ENCODE results near the gene OR2H2. TPM values are rescaled to one million over a fixed set of nuclear protein-coding genes. Genes with fewer than 3 reads are reported as not detected.

OR2H2 gene
- total RNA-seq, 8 experiments from 2014 or later: 0.20 to 1.4 (median 0.55) TPM

DNA sequence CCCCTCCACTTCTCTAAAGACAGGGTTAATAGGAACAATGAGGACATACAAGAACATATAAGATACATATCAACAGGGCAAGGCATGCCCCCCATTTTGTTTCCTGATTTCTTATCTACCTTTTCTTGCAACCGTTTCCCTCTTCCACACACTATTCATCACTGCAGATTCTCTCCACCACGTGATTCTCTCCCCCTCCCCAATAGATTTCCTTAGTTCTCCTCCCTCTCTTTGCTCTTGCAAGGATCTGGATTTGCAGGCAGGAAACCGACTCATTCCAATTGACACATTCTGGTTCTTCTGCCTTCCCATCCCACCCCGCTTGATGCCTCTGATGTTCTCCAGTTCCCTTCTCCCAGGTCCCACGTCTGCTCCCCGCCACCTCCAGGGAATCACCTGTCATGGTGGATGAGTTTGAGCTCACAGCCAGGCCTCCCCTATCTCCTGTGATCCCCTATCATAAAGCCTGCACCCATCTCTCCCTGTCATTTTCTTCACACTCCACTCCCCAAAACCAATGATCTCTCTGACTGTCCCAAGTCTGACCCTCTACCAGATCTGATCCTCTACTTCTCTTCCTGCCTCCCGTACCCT, 40.5 kb downstream of the OR2H2 start:
- WGBS, 10 experiments: 13 to 80% (median 48%) methylated on average over 2 to 7 of the region's 7 CpGs; no CpG with 5 or more reads in 2 of the 10 experiments

GRCh38 chr6:29626948-29627754, 42.2 kb downstream of the OR2H2 start:
- H3K4me1 ChIP-seq (replicated peaks in 1 of 2): peaks cover 17 to 18% of the 10 kb centered on the region in 2 donors
- H3K4me3 ChIP-seq: peak overlapping the region; percentile 28 to 48 (median 38)
- in situ Hi-C loops (cut with MboI; ENCODE audit: low pct_unique_long_range_greater_than_20kb in 2 of 9, low sequenced_read_pairs in 9 of 9, unreplicated experiment in 9 of 9): no loop called here
- peak overlapping the region; percentile 17 to 35 for H3K27ac ChIP-seq
- ATAC-seq (replicated peaks in 6 of 8): peak in 2 of 8 experiments; percentile 1 to 2
- WGBS, 10 experiments: 71% methylated on average over 1 of the region's 31 CpGs; no CpG with 5 or more reads in 9 of the 10 experiments

More for the DNA sequence above, 40.5 kb downstream of the OR2H2 start:
- ATAC-seq (replicated peaks in 6 of 8): no peak
- in situ Hi-C loops (cut with MboI; ENCODE audit: low pct_unique_long_range_greater_than_20kb in 2 of 9, low sequenced_read_pairs in 9 of 9, unreplicated experiment in 9 of 9): no loop called here
- no peak overlapping the region for H3K27ac ChIP-seq
- H3K4me1 ChIP-seq (replicated peaks in 1 of 2): peaks cover 8% of the 10 kb centered on the region in 2 donors
- no peak overlapping the region for H3K4me3 ChIP-seq

DNA sequence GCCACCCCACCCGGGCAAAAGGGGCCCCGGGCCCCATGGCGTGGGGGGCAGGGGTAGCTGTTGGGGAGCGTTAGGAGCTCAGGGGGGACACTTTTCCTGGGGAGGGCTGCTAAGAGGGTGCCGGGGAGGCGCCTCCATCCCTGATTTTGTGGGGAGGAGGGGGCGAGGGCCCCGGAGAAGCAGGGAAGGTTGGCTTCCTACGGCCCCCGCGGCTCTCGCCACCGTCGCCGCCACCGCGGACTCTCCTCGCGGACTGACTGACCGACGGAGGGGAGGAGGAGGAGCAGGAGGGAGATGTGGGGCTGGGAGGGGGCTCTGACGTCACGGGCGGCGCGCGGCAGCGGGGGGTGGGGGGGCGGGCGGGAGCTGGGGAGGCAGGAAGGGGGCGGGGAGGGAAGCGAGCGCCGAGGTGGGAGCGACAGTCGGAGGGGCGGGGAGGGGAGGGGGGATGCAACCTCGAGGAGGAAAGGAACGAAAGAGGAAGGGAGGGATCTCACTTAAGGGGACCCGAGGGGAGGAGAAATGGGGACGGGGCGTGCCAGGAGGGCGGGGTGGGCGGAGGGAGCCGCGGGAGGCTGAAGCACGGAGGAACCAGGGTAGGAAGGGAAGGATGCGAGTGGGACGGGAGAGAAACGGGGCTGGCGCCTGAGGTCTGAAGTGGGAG, 43.0 kb downstream of the OR2H2 start:
- peak overlapping the region; percentile 28 to 48 (median 38) for H3K4me3 ChIP-seq
- ATAC-seq (replicated peaks in 6 of 8): peak; percentile 19 to 29 (median 24)
- in situ Hi-C loops (cut with MboI; ENCODE audit: low pct_unique_long_range_greater_than_20kb in 2 of 9, low sequenced_read_pairs in 9 of 9, unreplicated experiment in 9 of 9): no loop called here
- H3K4me1 ChIP-seq (replicated peaks in 1 of 2): peaks cover 17 to 18% of the 10 kb centered on the region in 2 donors
- WGBS, 10 experiments: no CpG with 5 or more reads among the region's 51 CpGs
- peak overlapping the region; percentile 28 to 35 for H3K27ac ChIP-seq

DNA sequence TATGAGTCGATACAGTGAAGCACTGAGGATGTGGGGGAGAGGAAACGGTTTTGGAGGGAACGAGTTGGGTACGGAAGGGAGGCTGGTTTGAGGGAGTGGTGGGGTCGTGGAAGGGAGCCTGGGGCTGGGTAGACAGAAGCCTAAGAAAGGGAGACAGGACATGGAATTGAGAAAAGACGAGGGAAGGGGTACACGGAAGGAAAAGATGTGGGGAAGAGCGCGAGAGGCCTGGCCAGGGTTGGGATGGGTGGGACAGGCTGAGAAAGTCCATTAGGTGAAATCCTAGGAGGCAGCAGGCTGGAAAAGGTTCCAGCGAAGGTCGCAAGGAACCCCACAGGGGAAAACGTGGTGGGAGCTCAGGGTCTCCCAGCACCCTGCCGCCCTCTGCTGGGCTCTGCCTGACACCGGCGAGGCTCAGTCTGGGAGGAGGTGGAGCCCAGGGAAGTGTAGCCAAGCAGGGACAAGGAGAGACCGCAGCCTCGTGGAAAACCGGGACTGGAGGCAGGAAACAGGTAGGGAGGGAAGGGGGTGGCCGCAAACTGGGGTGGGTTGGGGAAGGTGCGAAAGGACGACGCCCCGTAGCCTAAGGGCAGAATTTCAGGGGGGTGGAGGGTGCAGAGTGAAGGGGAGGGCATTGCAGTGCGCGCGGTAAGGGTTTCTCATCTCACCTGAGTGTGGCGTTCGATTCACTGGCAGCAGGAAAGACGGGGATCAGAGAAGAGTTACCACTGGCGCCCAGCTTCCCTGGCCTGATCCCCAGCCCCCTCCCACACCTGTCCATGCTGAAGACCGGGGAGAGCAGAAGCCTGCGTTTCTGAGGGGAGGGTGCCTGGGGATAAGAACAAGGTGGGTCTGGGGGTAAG, 43.7 kb downstream of the OR2H2 start:
- H3K27ac ChIP-seq: peak overlapping the region; percentile 26 to 28
- peak; percentile 46 to 69 (median 54) for ATAC-seq (replicated peaks in 6 of 8)
- in situ Hi-C loops (cut with MboI; ENCODE audit: low pct_unique_long_range_greater_than_20kb in 2 of 9, low sequenced_read_pairs in 9 of 9, unreplicated experiment in 9 of 9): no loop called here

DNA sequence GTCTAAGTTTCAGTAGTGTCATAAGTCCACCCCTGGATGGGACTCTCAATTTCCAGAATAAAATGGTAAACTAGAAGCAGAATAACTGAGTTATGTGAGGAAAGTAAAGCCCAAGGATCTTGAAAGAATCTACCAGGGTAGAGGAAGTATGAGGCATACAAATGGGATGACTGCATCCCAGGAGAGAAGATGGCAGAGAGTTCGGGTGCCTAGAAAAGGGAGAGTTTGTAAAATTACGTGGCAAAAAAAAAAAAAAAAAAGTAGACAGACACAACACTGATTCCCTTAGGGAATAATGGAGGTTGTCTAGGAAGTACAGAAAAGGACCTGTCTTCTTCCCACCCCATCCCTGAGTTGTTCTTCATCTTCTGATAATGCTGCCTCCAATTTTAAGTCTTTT, 44.6 kb downstream of the OR2H2 start:
- in situ Hi-C loops (cut with MboI; ENCODE audit: low pct_unique_long_range_greater_than_20kb in 2 of 9, low sequenced_read_pairs in 9 of 9, unreplicated experiment in 9 of 9): no loop called here
- 53 to 88% (median 79%) methylated on average over 1 to 2 of the region's 2 CpGs; no CpG with 5 or more reads in 1 of the 10 experiments for WGBS, 10 experiments
- ATAC-seq (replicated peaks in 6 of 8): no peak
- Histone ChIP-seq H3K4me1 (replicated peaks in 1 of 2) (peaks cover 17 to 22% of the 10 kb centered on the region in 2 donors), H3K27ac (no peak overlapping the region), H3K4me3 (peak overlapping the region in 1 of 5 donors; percentile 36)

More for the DNA sequence above, 43.7 kb downstream of the OR2H2 start:
- WGBS, 10 experiments: 0 to 80% (median 0%) methylated on average over 1 to 2 of the region's 32 CpGs; no CpG with 5 or more reads in 3 of the 10 experiments
- peaks cover 17 to 18% of the 10 kb centered on the region in 2 donors for H3K4me1 ChIP-seq (replicated peaks in 1 of 2)
- peak overlapping the region; percentile 28 to 48 (median 38) for H3K4me3 ChIP-seq

- no peak for ATAC-seq (replicated peaks in 6 of 8)
- 40 to 100% (median 80%) methylated on average over 1 to 4 of the region's 9 CpGs; no CpG with 5 or more reads in 3 of the 10 experiments for WGBS, 10 experiments
- in situ Hi-C loops (cut with MboI; ENCODE audit: low pct_unique_long_range_greater_than_20kb in 2 of 9, low sequenced_read_pairs in 9 of 9, unreplicated experiment in 9 of 9): no loop called here
- Histone ChIP-seq H3K27ac (no peak overlapping the region), H3K4me3 (no peak overlapping the region), H3K4me1 (replicated peaks in 1 of 2) (peaks cover 13 to 22% of the 10 kb centered on the region in 2 donors)
Measured at GRCh38 chr6:29630315-29630714, 45.4 kb downstream of the OR2H2 start.

- 20 to 100% (median 57%) methylated on average over 1 to 6 of the region's 14 CpGs; no CpG with 5 or more reads in 1 of the 10 experiments for WGBS, 10 experiments
- Histone ChIP-seq H3K27ac (no peak overlapping the region), H3K4me1 (replicated peaks in 1 of 2) (peaks cover 13 to 22% of the 10 kb centered on the region in 2 donors), H3K4me3 (peak overlapping the region; percentile 48 to 80 (median 68))
- ATAC-seq (replicated peaks in 6 of 8): peak in 1 of 8 experiments; percentile 1
- in situ Hi-C loops (cut with MboI; ENCODE audit: low pct_unique_long_range_greater_than_20kb in 2 of 9, low sequenced_read_pairs in 9 of 9, unreplicated experiment in 9 of 9): no loop called here
Measured at GRCh38 chr6:29631209-29631810, 46.4 kb downstream of the OR2H2 start.

DNA sequence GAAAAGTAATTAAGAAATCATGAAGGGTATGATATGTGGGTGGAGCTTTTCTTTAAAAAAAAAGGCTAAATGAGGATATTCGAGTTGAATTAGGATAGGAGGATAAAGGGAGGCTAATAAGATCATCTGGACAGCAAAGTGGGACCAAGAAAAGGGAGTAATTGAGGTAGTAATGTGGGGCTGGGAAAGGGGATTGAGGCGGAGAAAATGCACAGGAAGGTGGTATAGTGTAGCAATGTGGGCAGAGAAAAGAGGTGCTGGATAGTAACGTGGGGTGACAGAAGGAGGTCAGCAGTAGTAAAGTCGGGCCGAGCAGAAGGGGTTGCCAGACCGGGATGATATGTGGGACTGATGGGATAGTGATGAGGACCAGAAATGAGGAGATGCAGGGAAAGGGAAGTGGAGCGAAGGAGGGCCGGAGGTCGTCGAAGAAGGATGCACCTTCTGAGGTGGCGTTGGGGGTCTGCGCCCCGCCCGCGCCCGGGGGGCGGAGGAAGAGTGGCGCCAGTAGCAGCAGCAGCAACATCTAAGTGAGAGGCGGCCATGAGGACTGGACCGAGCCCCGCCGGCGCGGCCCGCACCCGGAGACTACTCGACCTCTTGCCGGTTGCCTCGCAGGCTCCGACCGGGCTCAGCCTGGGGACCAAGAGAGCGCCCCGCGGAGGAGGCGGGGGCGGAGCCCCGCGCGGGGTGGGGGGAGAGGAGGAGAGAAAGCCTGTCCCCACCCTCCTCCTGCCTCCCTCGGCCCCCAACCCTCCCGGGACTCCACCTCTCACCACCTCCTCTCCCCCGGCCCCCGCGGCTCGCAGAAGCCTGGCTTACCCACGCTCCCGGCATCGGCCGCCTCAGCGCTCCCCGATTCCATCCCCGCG, 47.2 kb downstream of the OR2H2 start:
- in situ Hi-C loops (cut with MboI; ENCODE audit: low pct_unique_long_range_greater_than_20kb in 2 of 9, low sequenced_read_pairs in 9 of 9, unreplicated experiment in 9 of 9): no loop called here
- peak; percentile 6 to 53 (median 38) for ATAC-seq (replicated peaks in 6 of 8)
- Histone ChIP-seq H3K27ac (peak overlapping the region; percentile 77 to 85), H3K4me3 (peak overlapping the region; percentile 48 to 80 (median 68)), H3K4me1 (replicated peaks in 1 of 2) (peaks cover 13 to 22% of the 10 kb centered on the region in 2 donors)
- WGBS, 10 experiments: 0 to 28% (median 8%) methylated on average over 1 to 22 of the region's 53 CpGs; no CpG with 5 or more reads in 1 of the 10 experiments

- Histone ChIP-seq H3K27ac (peak within 1 kb of the TSS; percentile 77 to 85), H3K4me1 (replicated peaks in 1 of 2) (peaks cover 13 to 22% of the 10 kb centered on the region in 2 donors), H3K4me3 (peak within 1 kb of the TSS; percentile 48 to 80 (median 68))
- in situ Hi-C loops (cut with MboI; ENCODE audit: low pct_unique_long_range_greater_than_20kb in 2 of 9, low sequenced_read_pairs in 9 of 9, unreplicated experiment in 9 of 9): no loop called here
- ATAC-seq (replicated peaks in 6 of 8): peak; percentile 76 to 84 (median 78)
- WGBS, 10 experiments: no CpG with 5 or more reads among the region's 57 CpGs
Measured at GRCh38 chr6:29632789-29633533, 48.0 kb downstream of the OR2H2 start, which contains the start of gene GABBR1. TSS of gene GABBR1 (minus strand) at chr6:29633183. CDS start at chr6:29632385, 798 bp downstream.

DNA sequence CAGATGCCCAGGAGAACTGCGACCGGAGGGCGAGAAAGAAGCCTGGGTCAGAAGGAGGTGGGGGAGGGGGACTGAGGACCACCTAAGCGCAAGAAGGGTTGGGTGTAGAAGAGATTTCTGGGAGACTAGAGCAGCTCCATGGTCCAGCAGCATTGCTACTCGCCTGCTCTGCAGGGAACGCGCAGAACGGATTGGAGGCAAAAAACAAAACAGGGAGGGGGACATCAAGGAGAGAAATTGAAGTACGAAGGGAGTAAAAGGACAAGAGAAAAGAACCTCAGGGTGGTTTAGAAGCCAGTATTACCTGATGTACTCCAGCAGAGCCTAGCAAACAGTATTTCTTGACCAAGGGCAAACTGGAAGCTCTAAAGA, 48.6 kb downstream of the OR2H2 start:
- Histone ChIP-seq H3K4me1 (replicated peaks in 1 of 2) (peaks cover 13 to 22% of the 10 kb centered on the region in 2 donors), H3K27ac (peak overlapping the region; percentile 77 to 85), H3K4me3 (peak overlapping the region; percentile 48 to 80 (median 68))
- ATAC-seq (replicated peaks in 6 of 8): peak in 6 of 8 experiments; percentile 5 to 38 (median 24)
- 0 to 45% (median 13%) methylated on average over 1 to 8 of the region's 9 CpGs; no CpG with 5 or more reads in 5 of the 10 experiments for WGBS, 10 experiments
- in situ Hi-C loops (cut with MboI; ENCODE audit: low pct_unique_long_range_greater_than_20kb in 2 of 9, low sequenced_read_pairs in 9 of 9, unreplicated experiment in 9 of 9): no loop called here

All from motor neuron (in vitro differentiated cells).